Measurements from ENCODE around the gene CYSTM1.

DNA sequence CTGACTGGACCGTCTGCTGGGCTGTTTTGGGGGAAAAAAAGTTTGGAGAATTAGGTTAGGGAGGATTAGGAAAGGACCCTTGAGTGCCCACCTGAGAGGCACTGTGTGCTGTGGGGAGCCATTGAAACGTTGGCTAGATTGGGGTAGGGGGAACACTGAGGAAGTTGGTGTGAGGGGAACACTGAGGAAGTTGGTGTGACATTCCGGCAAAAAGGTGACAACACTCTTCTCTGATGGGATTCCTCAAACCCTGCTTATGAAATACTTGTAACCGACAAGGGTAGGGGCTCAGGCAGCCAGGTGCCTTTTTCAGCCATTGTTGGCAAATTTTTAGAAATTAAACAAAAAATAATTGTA lies 1.0 kb downstream of the CYSTM1 start:
- TF ChIP-seq SNAI2 (CRISPR knock-in tag; IDR thresholded peaks at IDR 0.05): no peak
- TF ChIP-seq ESRRG (CRISPR knock-in tag; IDR thresholded peaks at IDR 0.05): no peak
- no peak for TF ChIP-seq ZFP30 (CRISPR knock-in tag; IDR thresholded peaks at IDR 0.05)
- TF ChIP-seq, protein P1, sequence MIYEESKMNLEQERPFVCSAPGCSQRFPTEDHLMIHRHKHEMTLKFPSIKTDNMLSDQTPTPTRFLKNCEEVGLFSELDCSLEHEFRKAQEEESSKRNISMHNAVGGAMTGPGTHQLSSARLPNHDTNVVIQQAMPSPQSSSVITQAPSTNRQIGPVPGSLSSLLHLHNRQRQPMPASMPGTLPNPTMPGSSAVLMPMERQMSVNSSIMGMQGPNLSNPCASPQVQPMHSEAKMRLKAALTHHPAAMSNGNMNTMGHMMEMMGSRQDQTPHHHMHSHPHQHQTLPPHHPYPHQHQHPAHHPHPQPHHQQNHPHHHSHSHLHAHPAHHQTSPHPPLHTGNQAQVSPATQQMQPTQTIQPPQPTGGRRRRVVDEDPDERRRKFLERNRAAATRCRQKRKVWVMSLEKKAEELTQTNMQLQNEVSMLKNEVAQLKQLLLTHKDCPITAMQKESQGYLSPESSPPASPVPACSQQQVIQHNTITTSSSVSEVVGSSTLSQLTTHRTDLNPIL (CRISPR knock-in tag; IDR thresholded peaks at IDR 0.05; ENCODE audit: low read depth): no peak
- TF ChIP-seq ISL1 (CRISPR knock-in tag; IDR thresholded peaks at IDR 0.05): no peak
- TF ChIP-seq, protein P2, sequence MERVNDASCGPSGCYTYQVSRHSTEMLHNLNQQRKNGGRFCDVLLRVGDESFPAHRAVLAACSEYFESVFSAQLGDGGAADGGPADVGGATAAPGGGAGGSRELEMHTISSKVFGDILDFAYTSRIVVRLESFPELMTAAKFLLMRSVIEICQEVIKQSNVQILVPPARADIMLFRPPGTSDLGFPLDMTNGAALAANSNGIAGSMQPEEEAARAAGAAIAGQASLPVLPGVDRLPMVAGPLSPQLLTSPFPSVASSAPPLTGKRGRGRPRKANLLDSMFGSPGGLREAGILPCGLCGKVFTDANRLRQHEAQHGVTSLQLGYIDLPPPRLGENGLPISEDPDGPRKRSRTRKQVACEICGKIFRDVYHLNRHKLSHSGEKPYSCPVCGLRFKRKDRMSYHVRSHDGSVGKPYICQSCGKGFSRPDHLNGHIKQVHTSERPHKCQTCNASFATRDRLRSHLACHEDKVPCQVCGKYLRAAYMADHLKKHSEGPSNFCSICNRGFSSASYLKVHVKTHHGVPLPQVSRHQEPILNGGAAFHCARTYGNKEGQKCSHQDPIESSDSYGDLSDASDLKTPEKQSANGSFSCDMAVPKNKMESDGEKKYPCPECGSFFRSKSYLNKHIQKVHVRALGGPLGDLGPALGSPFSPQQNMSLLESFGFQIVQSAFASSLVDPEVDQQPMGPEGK (CRISPR knock-in tag; IDR thresholded peaks at IDR 0.05; ENCODE audit: borderline replicate concordance): no peak
- TF ChIP-seq ZFP3 (CRISPR knock-in tag; IDR thresholded peaks at IDR 0.05): no peak
- TF ChIP-seq ARNTL (CRISPR knock-in tag; IDR thresholded peaks at IDR 0.05; ENCODE audit: borderline replicate concordance, low read depth): no peak
- TF ChIP-seq TCF4 (CRISPR knock-in tag; IDR thresholded peaks at IDR 0.05; ENCODE audit: borderline replicate concordance): no peak
- TF ChIP-seq ZNF70 (CRISPR knock-in tag; IDR thresholded peaks at IDR 0.05): no peak
